HTR-8/SVneo (cell line): ENCODE measurements around the gene CXCR6.
"Not testable (repeated sequence)": the region's sequence is repeated elsewhere in the genome, so short reads cannot be mapped to it uniquely, and the experiment has no call there.

Experiments
- DNase-seq: peaks from one replicate; pipeline ENCODE4 v3.0.0; 2011; ENCODE audit warnings: low spot score, mixed read lengths; ENCODE audit not compliant: insufficient read length
- FAIRE-seq: peaks from 2 replicates; lab custom pipeline; 2011; peaks lifted over from hg19 to GRCh38; lab: Jason Lieb, UNC

Gene CXCR6

GRCh38 chr3:45985532-45986302 lies 42.5 kb downstream of the CXCR6 start:
- FAIRE-seq = no peak
- DNase-seq = no peak

GRCh38 chr3:45986303-45986982 lies 43.2 kb downstream of the CXCR6 start:
- DNase-seq (no peak), FAIRE-seq (no peak)

GRCh38 chr3:45987368-45988291 lies 44.4 kb downstream of the CXCR6 start:
- FAIRE-seq (no peak), DNase-seq (no peak)

DNA sequence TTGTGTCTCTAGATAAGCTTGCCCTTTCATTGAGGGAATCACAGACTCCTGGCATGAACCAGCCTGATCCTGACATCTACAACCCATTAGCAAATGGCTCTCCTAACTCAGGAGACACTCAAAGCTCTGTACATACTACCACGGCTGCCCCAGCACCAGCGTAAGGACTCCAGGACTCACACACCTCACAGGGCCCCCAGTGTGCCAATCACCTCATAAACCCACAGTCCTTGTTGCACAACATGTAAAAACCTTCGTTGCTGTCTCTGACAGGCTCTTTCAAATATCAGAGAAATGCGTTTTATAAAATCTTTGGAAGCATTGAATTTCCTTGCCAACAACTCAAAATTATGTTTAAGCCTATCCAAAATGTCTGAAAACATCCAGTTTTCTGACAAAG lies 45.1 kb downstream of the CXCR6 start:
- DNase-seq = no peak
- no peak for FAIRE-seq

DNA sequence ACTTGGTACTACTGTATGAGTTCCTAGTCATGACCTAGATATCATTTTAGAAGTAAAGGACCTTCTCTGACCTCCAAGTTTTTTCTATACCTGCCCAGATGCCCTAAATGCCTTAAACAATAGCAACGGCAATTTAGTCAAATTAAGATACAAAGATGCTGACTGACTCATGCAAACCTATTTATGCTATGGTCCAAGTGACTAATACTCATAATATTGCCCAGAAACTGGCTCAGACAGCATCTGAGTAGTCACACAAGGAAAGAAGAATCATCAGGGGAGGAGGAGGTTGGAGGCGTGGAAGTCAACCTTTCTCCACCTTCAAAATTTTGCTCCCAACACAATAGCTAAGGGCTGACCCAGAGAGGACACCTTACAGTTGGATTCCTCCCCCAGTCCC lies 45.5 kb downstream of the CXCR6 start:
- no peak for DNase-seq
- FAIRE-seq = no peak

DNA sequence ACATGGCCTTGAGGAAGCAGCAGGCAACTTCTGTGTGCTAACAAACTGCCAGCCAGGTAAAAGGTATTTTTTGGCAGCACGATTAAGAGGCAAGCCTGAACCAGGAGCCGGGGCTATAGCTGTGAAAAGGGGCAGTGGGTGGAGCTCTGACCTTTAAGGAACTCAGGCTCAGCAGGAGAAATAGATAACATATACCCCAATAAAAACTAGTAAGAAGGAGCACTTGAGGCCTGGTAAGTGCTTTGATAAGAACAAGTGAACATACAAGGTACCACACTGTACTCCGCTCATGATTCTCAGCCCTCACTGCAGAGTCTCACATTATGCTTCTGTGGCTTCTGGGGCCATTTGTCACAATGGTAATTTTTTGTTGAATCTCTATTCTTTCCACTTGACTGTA lies 46.9 kb downstream of the CXCR6 start:
- DNase-seq (no peak), FAIRE-seq (no peak)

DNA sequence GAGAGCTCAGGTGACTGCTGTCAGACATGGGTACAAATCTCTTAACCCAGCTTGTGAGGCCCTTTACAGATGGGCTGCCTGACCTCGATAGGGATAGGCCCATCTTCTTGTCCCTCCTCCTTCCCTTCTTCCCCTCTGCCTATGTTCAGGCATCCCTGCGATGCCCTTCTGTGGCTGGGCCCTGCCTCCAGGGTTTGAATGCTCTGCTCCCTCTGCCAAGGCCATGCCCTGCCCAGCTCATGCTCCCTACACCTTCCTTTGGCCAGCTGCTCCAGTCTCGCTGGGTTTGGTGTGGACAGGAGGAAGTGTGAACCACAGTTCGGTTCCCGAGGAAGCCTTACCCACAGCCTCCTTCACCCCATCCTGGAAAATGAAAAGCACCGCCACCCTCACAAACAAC lies 48.1 kb downstream of the CXCR6 start:
- DNase-seq (no peak), FAIRE-seq (no peak)

DNA sequence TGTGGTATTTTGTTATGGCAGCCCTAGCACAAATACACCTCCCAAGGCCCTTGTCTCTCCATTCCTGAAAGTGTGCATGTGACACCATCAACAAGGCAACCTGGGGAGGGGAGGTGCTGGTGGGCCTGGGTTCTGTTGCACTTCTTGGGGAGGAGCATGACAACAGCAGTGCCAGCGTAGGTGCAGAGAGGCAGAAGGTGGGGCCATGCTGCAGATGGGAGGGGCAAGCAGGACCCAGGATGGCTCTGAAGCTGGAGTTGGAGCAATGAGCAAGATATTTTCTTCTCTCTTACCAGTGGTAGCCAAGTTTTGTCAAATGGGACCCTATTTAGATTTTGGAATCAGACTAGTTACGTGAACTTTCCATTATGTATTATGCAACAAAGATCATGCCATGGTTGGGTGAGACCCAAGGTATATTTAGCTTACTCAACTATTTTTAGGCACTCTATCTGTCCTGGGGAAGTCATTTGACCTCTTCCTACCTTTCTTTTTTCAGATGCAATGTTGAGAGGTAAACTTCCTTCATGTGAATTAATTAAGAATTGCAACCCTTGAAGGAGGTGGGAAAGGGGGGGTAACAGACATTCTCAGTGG lies 49.0 kb downstream of the CXCR6 start:
- FAIRE-seq (no peak), DNase-seq (no peak)

DNA sequence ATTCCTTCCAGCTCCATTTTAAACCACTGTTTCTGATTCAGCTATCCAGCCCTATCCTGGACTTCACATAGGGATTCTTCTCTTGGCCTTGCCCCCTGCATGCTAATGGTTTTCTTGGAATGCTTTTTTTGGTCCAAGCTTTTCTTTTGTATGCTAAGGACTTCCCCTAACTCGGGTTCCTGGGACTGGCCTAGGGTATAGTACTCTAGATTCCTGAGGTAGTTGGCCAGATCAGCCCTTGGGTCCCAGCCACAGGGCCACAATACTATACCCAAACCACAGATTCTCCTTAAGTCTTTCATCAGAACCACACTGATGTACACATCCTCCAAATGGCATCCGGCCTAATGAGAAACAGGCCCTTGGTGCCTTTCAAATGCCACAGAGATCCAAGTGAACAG lies 49.6 kb downstream of the CXCR6 start:
- no peak for FAIRE-seq

DNA sequence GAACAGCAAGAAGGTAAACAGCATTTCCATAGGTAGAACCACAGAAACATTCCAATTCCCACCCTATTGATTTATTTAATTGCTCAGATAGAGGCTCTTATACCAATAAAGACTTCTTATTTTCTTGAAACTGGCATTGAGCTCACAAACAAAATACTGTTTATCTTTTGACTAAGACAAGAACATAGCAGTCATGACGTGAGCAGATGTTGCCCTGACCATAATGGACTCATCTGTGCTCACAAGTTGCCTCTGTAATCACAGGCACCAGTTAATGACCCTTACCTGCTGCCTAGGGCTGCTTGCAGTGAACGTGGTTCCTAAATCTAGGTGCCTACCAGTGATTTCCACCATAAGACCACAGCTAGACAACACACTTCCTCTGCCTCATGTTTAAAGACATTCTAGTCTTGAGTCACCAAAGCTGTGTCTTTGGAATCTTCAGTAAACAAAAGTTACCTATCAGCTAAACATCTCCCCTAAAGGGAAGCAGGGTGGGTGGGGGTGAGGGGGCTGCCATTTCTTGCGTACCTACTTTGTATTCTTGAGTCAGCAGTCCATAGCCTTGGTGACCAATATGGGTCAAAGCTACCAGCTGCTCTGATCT lies 50.3 kb downstream of the CXCR6 start:
- FAIRE-seq (no peak), DNase-seq (no peak)

More for the DNA sequence above, 49.6 kb downstream of the CXCR6 start:
- DNase-seq = no peak

- DNase-seq (no peak), FAIRE-seq (no peak)
Measured at GRCh38 chr3:45994419-45995235, 51.4 kb downstream of the CXCR6 start.

DNA sequence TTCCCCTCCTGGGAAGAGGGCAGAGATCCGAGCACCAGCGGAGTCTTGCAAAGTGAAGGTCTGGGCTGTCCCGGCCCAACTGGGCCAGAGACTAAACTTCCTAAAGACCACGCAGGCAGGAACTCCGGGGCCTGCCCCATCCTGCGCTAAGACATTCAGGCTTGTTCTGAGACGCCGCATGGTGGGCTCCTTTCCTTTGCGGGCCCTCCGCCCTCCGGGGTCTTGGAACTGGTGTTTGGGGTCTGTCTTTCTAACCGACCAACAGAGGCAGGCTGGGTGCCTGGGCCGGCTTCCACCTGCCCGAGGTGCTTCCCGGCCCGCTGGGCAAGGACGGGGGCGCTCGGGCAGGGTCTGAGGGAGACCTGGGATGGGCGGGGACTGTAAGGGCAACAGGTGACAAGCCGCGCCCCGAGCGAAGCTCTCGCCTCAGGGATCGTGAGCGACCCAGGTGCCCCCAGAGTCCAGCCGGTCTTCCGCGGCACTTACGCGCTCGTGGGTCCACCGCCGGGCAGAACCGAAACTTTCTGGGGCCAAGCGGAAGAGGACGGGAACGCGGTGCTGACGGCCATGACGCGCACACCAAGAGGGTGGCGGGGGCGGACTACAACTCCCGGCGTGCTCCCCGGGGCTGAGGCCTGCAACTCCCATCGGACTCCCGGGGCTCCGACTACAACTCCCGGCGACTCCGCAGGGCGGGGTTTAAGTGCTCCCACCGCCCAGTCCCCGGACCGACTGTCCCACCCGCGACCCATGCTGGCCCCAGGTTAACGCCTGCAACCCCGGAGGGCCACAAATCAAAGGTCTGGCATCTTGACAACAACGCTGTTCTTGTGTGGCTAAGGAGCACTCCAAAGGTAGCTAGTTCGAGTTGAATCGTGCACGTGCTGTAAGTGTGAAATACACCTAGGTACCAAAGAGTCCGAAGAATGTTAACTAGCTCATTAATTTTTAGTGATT lies 52.2 kb downstream of the CXCR6 start, which contains the start of gene FYCO1:
FYCO1 (minus strand) TSS at position 589 of the 957 bp plus-strand sequence. CDS start 10,914 bp downstream, outside the sequence.
- peak; percentile 95 for DNase-seq
- peak; percentile 69 for FAIRE-seq

GRCh38 chr3:45997499-45997898 lies 54.2 kb downstream of the CXCR6 start:
- not testable (repeated sequence) for DNase-seq

DNA sequence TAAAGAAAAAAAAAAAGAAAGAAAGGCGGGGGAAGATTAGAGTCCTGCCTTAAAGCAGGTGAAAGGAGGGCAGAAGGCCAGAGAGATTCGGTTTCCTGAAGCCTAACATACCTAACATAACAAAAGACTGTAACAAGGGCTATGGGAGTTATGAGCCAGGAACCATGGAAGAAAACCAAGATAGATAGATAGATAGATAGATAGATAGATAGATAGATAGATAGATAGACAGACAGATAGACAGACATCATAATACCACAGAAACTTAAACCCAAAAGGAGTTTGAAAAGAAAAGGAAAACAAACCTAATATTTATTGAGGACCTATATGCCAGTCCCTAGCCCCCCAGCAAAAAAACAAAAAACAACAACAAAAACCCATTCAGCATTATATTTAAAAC lies 54.7 kb downstream of the CXCR6 start:
- no peak for FAIRE-seq
- no peak for DNase-seq

More at GRCh38 chr3:45997499-45997898, 54.2 kb downstream of the CXCR6 start:
- FAIRE-seq = not testable (repeated sequence)
